ENCODE measurements around the gene STXBP5L. TPM values are rescaled to one million over a fixed set of nuclear protein-coding genes. Genes with fewer than 3 reads are reported as not detected.
A peak's percentile ranks its signal among the peaks of the same experiment; 100 is the strongest.

The STXBP5L gene
- total RNA-seq, 1 donor, result not detected

- no peaks in the 10 kb centered on the region for H3K9me3 ChIP-seq (ENCODE audit: low read depth, low read length)
- no peak overlapping the region for H2AFZ ChIP-seq (ENCODE audit: low read length)
- H3K27me3 ChIP-seq (ENCODE audit: insufficient read depth, low read length), result no peaks in the 10 kb centered on the region
- H3K4me1 ChIP-seq (ENCODE audit: insufficient read depth, low read length), result no peaks in the 10 kb centered on the region
- H3K4me3 ChIP-seq (ENCODE audit: insufficient read depth, low read length), result no peak overlapping the region
- no peaks in the 10 kb centered on the region for H4K20me1 ChIP-seq (ENCODE audit: insufficient read depth, low read length)
- no peaks in the 10 kb centered on the region for H3K36me3 ChIP-seq (ENCODE audit: insufficient read depth, low read length)
- H3K79me2 ChIP-seq (ENCODE audit: insufficient read depth, low read length), result no peaks in the 10 kb centered on the region
- no peak overlapping the region for H3K4me2 ChIP-seq (ENCODE audit: insufficient read depth, low read length)
- DNase-seq (ENCODE audit: insufficient read length, low spot score, missing footprints), result no peak
- TF ChIP-seq, protein P1, sequence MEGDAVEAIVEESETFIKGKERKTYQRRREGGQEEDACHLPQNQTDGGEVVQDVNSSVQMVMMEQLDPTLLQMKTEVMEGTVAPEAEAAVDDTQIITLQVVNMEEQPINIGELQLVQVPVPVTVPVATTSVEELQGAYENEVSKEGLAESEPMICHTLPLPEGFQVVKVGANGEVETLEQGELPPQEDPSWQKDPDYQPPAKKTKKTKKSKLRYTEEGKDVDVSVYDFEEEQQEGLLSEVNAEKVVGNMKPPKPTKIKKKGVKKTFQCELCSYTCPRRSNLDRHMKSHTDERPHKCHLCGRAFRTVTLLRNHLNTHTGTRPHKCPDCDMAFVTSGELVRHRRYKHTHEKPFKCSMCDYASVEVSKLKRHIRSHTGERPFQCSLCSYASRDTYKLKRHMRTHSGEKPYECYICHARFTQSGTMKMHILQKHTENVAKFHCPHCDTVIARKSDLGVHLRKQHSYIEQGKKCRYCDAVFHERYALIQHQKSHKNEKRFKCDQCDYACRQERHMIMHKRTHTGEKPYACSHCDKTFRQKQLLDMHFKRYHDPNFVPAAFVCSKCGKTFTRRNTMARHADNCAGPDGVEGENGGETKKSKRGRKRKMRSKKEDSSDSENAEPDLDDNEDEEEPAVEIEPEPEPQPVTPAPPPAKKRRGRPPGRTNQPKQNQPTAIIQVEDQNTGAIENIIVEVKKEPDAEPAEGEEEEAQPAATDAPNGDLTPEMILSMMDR (IDR thresholded peaks at IDR 0.05; ENCODE audit: extremely low read depth, low read depth, low read length), result no peak
- H3K27ac ChIP-seq (ENCODE audit: low read depth, low read length), result no peak overlapping the region
Measured at GRCh38 chr3:120982608-120983320, 74.8 kb downstream of the STXBP5L start.

GRCh38 chr3:120983321-120983665 lies 75.3 kb downstream of the STXBP5L start:
- H2AFZ ChIP-seq (ENCODE audit: low read length), result no peak overlapping the region
- no peak overlapping the region for H3K4me3 ChIP-seq (ENCODE audit: insufficient read depth, low read length)
- no peaks in the 10 kb centered on the region for H3K9me3 ChIP-seq (ENCODE audit: low read depth, low read length)
- no peak overlapping the region for H3K27ac ChIP-seq (ENCODE audit: low read depth, low read length)
- H4K20me1 ChIP-seq (ENCODE audit: insufficient read depth, low read length), result no peaks in the 10 kb centered on the region
- no peaks in the 10 kb centered on the region for H3K27me3 ChIP-seq (ENCODE audit: insufficient read depth, low read length)
- TF ChIP-seq, protein P1 (IDR thresholded peaks at IDR 0.05; ENCODE audit: extremely low read depth, low read depth, low read length), result no peak
- DNase-seq (ENCODE audit: insufficient read length, low spot score, missing footprints), result no peak
- H3K79me2 ChIP-seq (ENCODE audit: insufficient read depth, low read length), result no peaks in the 10 kb centered on the region
- H3K36me3 ChIP-seq (ENCODE audit: insufficient read depth, low read length), result no peaks in the 10 kb centered on the region
- H3K4me2 ChIP-seq (ENCODE audit: insufficient read depth, low read length), result no peak overlapping the region
- no peaks in the 10 kb centered on the region for H3K4me1 ChIP-seq (ENCODE audit: insufficient read depth, low read length)

DNA sequence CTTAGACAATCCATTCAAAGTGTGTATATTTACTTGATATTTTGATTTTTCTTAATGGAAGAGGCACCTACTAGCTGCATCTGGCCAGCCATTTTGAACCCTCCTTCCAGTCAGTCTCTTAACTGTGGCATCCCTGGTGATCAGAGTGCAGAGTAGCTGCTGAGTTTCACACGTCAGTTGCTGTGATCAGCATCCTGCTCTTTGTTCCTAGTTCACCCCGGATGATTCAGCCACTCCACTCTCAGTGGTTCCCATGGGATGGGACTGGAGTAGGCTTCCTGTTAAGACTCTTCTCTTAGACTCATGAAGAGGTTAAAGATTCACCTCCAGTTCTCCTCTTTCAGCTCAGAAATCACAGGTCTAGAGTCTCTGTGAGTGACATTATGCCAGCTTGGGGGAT lies 75.8 kb downstream of the STXBP5L start:
- no peak overlapping the region for H2AFZ ChIP-seq (ENCODE audit: low read length)
- H3K4me1 ChIP-seq (ENCODE audit: insufficient read depth, low read length), result no peaks in the 10 kb centered on the region
- H4K20me1 ChIP-seq (ENCODE audit: insufficient read depth, low read length), result no peaks in the 10 kb centered on the region
- no peak overlapping the region for H3K4me3 ChIP-seq (ENCODE audit: insufficient read depth, low read length)
- H3K27ac ChIP-seq (ENCODE audit: low read depth, low read length), result no peak overlapping the region
- TF ChIP-seq, protein P1 (IDR thresholded peaks at IDR 0.05; ENCODE audit: extremely low read depth, low read depth, low read length), result no peak
- no peaks in the 10 kb centered on the region for H3K9me3 ChIP-seq (ENCODE audit: low read depth, low read length)
- H3K36me3 ChIP-seq (ENCODE audit: insufficient read depth, low read length), result no peaks in the 10 kb centered on the region
- DNase-seq (ENCODE audit: insufficient read length, low spot score, missing footprints), result peak; percentile 46
- H3K79me2 ChIP-seq (ENCODE audit: insufficient read depth, low read length), result no peaks in the 10 kb centered on the region
- no peaks in the 10 kb centered on the region for H3K27me3 ChIP-seq (ENCODE audit: insufficient read depth, low read length)
- H3K4me2 ChIP-seq (ENCODE audit: insufficient read depth, low read length), result no peak overlapping the region

DNA sequence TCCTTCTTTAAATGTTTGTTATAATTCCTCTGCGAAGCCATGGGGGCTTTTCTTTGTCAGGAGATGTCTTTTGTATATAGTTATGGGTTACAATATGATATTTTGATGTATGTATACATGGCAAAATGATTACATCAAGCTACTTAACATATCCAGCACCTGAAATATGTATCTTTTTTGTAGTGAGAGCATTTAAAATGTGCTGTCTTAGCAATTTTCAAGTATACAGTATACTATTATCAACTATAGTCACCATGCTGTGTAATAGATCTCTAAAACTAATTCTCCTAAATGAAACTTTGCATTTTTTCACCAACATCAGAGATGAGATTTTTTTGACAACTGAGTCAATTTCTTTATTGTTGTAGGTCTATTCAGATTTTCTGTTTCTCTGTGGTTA lies 77.2 kb downstream of the STXBP5L start:
- no peaks in the 10 kb centered on the region for H3K36me3 ChIP-seq (ENCODE audit: insufficient read depth, low read length)
- no peaks in the 10 kb centered on the region for H3K9me3 ChIP-seq (ENCODE audit: low read depth, low read length)
- no peak overlapping the region for H3K4me2 ChIP-seq (ENCODE audit: insufficient read depth, low read length)
- H3K79me2 ChIP-seq (ENCODE audit: insufficient read depth, low read length), result no peaks in the 10 kb centered on the region
- no peak for DNase-seq (ENCODE audit: insufficient read length, low spot score, missing footprints)
- no peaks in the 10 kb centered on the region for H4K20me1 ChIP-seq (ENCODE audit: insufficient read depth, low read length)
- TF ChIP-seq, protein P1 (IDR thresholded peaks at IDR 0.05; ENCODE audit: extremely low read depth, low read depth, low read length), result no peak
- no peaks in the 10 kb centered on the region for H3K27me3 ChIP-seq (ENCODE audit: insufficient read depth, low read length)
- no peaks in the 10 kb centered on the region for H3K4me1 ChIP-seq (ENCODE audit: insufficient read depth, low read length)
- no peak overlapping the region for H3K4me3 ChIP-seq (ENCODE audit: insufficient read depth, low read length)
- H3K27ac ChIP-seq (ENCODE audit: low read depth, low read length), result no peak overlapping the region
- H2AFZ ChIP-seq (ENCODE audit: low read length), result no peak overlapping the region

Measured in osteoblast (primary cell).